Erythroblast (primary cell): Measurements from ENCODE around the gene RNF133.

ENCODE experiments used
- GATA1 ChIP-seq: IDR thresholded peaks from 2 replicates; pipeline ENCODE4 v1.6.1; 2011; ENCODE audit warnings: low read depth, mild to moderate bottlenecking, control low read depth, low read length, moderate library complexity
- POLR2A ChIP-seq: IDR thresholded peaks from 2 replicates; pipeline ENCODE4 v1.6.1; 2011; ENCODE audit warnings: mild to moderate bottlenecking, low read length

GRCh38 chr7:122727354-122727753 lies 28.4 kb upstream of the RNF133 start:
- TF ChIP-seq POLR2A, result no peak
- no peak for TF ChIP-seq GATA1
